CD4-positive, CD25-positive, alpha-beta regulatory T cell (primary cell): ENCODE measurements around the gene PTPN4. TPM values are rescaled to one million over a fixed set of nuclear protein-coding genes. Genes with fewer than 3 reads are reported as not detected.

Experiments used
- ATAC-seq, 2 donors: fragments of 150-1000 bp; cut with Tn5 transposase; one replicate each; pipeline ENCODE4 v1.10.0; 2021; ENCODE audit warnings: low read depth in 2 of 2, moderate number of reproducible peaks in 2 of 2, moderate library complexity in 1 of 2
- DNase-seq, 3 donors: peaks; one replicate each; pipeline versions ENCODE4 v3.0.0 to v3.0.0-alpha.2; 2012 to 2022; ENCODE audit warnings: mixed read lengths in 1 of 3
- H3K27ac ChIP-seq: one replicate; pipeline ENCODE4 v1.7.0; 2013; ENCODE audit warnings: mild to moderate bottlenecking, low read length; ENCODE audit not compliant: insufficient read depth, poor library complexity, severe bottlenecking
- H3K27me3 ChIP-seq: one replicate; pipeline ENCODE4 v1.7.0; 2013; ENCODE audit warnings: low read length; ENCODE audit not compliant: control insufficient read depth, insufficient read depth
- H3K36me3 ChIP-seq: one replicate; pipeline ENCODE4 v1.7.0; 2013; ENCODE audit warnings: mild to moderate bottlenecking, low read length, moderate library complexity; ENCODE audit not compliant: control insufficient read depth, insufficient read depth
- H3K4me1 ChIP-seq: 2 replicates; pipeline ENCODE4 v1.7.0; 2013; ENCODE audit warnings: mild to moderate bottlenecking, low read length; ENCODE audit not compliant: insufficient read depth, control insufficient read depth, poor library complexity, severe bottlenecking
- H3K4me3 ChIP-seq: one replicate; pipeline ENCODE4 v1.7.0; 2013; ENCODE audit warnings: low read depth, mild to moderate bottlenecking, low read length, moderate library complexity
- H3K9me3 ChIP-seq, 2 experiments: 1 replicate in 1 of 2; 2 replicates in 1 of 2; pipeline ENCODE4 v1.7.0; 2013; ENCODE audit warnings: low read length in 2 of 2, mild to moderate bottlenecking in 1 of 2, moderate library complexity in 1 of 2; ENCODE audit not compliant: control insufficient read depth in 2 of 2
- H3K27ac Mint-ChIP-seq, 3 donors: one replicate each; pipeline ENCODE4 v1.8.0; 2020 to 2022; ENCODE audit warnings: mild to moderate bottlenecking in 3 of 3, mixed read lengths in 3 of 3, moderate library complexity in 2 of 3
- H3K27me3 Mint-ChIP-seq: one replicate; pipeline ENCODE4 v1.8.0; 2022; ENCODE audit warnings: mild to moderate bottlenecking, mixed read lengths
- H3K36me3 Mint-ChIP-seq: one replicate; pipeline ENCODE4 v1.8.0; 2020; ENCODE audit warnings: mixed read lengths
- H3K4me1 Mint-ChIP-seq, 4 donors: one replicate each; pipeline ENCODE4 v1.8.0; 2020 to 2022; ENCODE audit warnings: mixed read lengths in 4 of 4, mild to moderate bottlenecking in 1 of 4
- H3K4me3 Mint-ChIP-seq, 4 donors: one replicate each; pipeline ENCODE4 v1.8.0; 2020 to 2022; ENCODE audit warnings: mild to moderate bottlenecking in 4 of 4, mixed read lengths in 4 of 4, moderate library complexity in 3 of 4
- H3K9me3 Mint-ChIP-seq, 7 donors: one replicate each; pipeline ENCODE4 v1.8.0; 2020 to 2022; ENCODE audit warnings: mixed read lengths in 7 of 7, mild to moderate bottlenecking in 3 of 7, moderate library complexity in 2 of 7
- polyA plus RNA-seq, 4 donors: library from polyadenylated mRNA; unstranded; fragments of 300-500 nt; fragmentation: Illumina TruSeq; gene quantifications; one replicate each; pipeline ENCODE4 v1.2.3, GENCODE V29; 2021
- total RNA-seq: library from RNA; stranded (reverse); gene quantifications from one replicate; pipeline ENCODE4 v1.2.3, GENCODE V29; 2022

The PTPN4 gene
- total and polyA plus RNA-seq, 5 donors from 2014 or later, result 75.2 to 115 (median 110) TPM

- H3K4me3 ChIP-seq, result peak overlapping the region; percentile 4
- ATAC-seq (no peak), DNase-seq (no peak)
- Mint-ChIP-seq H3K27ac (no peak overlapping the region), H3K27me3 (no peaks in the 10 kb centered on the region), H3K36me3 (peaks cover 15% of the 10 kb centered on the region), H3K9me3 (peaks cover 0 to 5% (median 0%) of the 10 kb centered on the region in 7 donors), H3K4me1 (peaks cover 55 to 82% (median 72%) of the 10 kb centered on the region in 4 donors), H3K4me3 (peak overlapping the region in 1 of 4 donors; percentile 43)
- no peaks in the 10 kb centered on the region for H3K27me3 ChIP-seq
- H3K9me3 ChIP-seq, result no peaks in the 10 kb centered on the region
- no peak overlapping the region for H3K27ac ChIP-seq
- H3K36me3 ChIP-seq, result peaks cover 5% of the 10 kb centered on the region
- H3K4me1 ChIP-seq, result peaks cover 13% of the 10 kb centered on the region
Measured at GRCh38 chr2:119860924-119861323, 101.2 kb downstream of the PTPN4 start.

- peak in 2 of 3 donors; percentile 22 to 77 for DNase-seq
- Histone ChIP-seq H3K27me3 (no peaks in the 10 kb centered on the region), H3K36me3 (peaks cover 5% of the 10 kb centered on the region), H3K4me3 (peak overlapping the region; percentile 40), H3K27ac (peak overlapping the region; percentile 26), H3K9me3 (no peaks in the 10 kb centered on the region), H3K4me1 (peaks cover 5% of the 10 kb centered on the region)
- peak in 1 of 2 donors; percentile 42 for ATAC-seq
- Mint-ChIP-seq H3K4me1 (peaks cover 47 to 84% (median 74%) of the 10 kb centered on the region in 4 donors), H3K4me3 (peak overlapping the region; percentile 13 to 48 (median 40)), H3K9me3 (no peaks in the 10 kb centered on the region), H3K36me3 (peaks cover 18% of the 10 kb centered on the region), H3K27ac (peak overlapping the region in 1 of 3 donors; percentile 57), H3K27me3 (no peaks in the 10 kb centered on the region)
Measured at GRCh38 chr2:119862127-119862889, 102.6 kb downstream of the PTPN4 start.

GRCh38 chr2:119864318-119864717 is 104.6 kb downstream of the PTPN4 start:
- peak; percentile 47 to 63 for ATAC-seq
- Histone ChIP-seq H3K4me3 (no peak overlapping the region), H3K9me3 (no peaks in the 10 kb centered on the region), H3K27me3 (no peaks in the 10 kb centered on the region), H3K27ac (no peak overlapping the region), H3K4me1 (peaks cover 8% of the 10 kb centered on the region), H3K36me3 (peaks cover 5% of the 10 kb centered on the region)
- Mint-ChIP-seq H3K36me3 (peaks cover 16% of the 10 kb centered on the region), H3K4me3 (peak overlapping the region in 1 of 4 donors; percentile 23), H3K27me3 (no peaks in the 10 kb centered on the region), H3K27ac (peak overlapping the region in 2 of 3 donors; percentile 12 to 30), H3K9me3 (no peaks in the 10 kb centered on the region), H3K4me1 (peaks cover 51 to 84% (median 74%) of the 10 kb centered on the region in 4 donors)
- DNase-seq, result no peak

GRCh38 chr2:119871725-119872124 is 112.0 kb downstream of the PTPN4 start:
- Histone ChIP-seq H3K4me1 (peaks cover 3% of the 10 kb centered on the region), H3K4me3 (no peak overlapping the region), H3K27ac (no peak overlapping the region), H3K9me3 (no peaks in the 10 kb centered on the region), H3K36me3 (peaks cover 3% of the 10 kb centered on the region), H3K27me3 (no peaks in the 10 kb centered on the region)
- Mint-ChIP-seq H3K36me3 (peaks cover 11% of the 10 kb centered on the region), H3K4me3 (no peak overlapping the region), H3K4me1 (peaks cover 45 to 62% (median 49%) of the 10 kb centered on the region in 4 donors), H3K27ac (peak overlapping the region in 1 of 3 donors; percentile 17), H3K9me3 (peaks cover 0 to 3% (median 0%) of the 10 kb centered on the region in 7 donors), H3K27me3 (no peaks in the 10 kb centered on the region)
- ATAC-seq (no peak), DNase-seq (no peak)

GRCh38 chr2:119873350-119874315 is 113.9 kb downstream of the PTPN4 start:
- H3K27ac Mint-ChIP-seq, result no peak overlapping the region
- DNase-seq, result no peak
- Histone ChIP-seq H3K36me3 (peaks cover 3% of the 10 kb centered on the region), H3K27ac (no peak overlapping the region), H3K27me3 (no peaks in the 10 kb centered on the region), H3K4me3 (no peak overlapping the region), H3K9me3 (no peaks in the 10 kb centered on the region), H3K4me1 (no peaks in the 10 kb centered on the region)
- no peaks in the 10 kb centered on the region for H3K27me3 Mint-ChIP-seq
- H3K4me1 Mint-ChIP-seq, result peaks cover 41 to 54% (median 43%) of the 10 kb centered on the region in 4 donors
- no peak overlapping the region for H3K4me3 Mint-ChIP-seq
- ATAC-seq, result no peak
- peaks cover 0 to 3% (median 0%) of the 10 kb centered on the region in 7 donors for H3K9me3 Mint-ChIP-seq
- peaks cover 8% of the 10 kb centered on the region for H3K36me3 Mint-ChIP-seq

GRCh38 chr2:119879502-119879901 is 119.8 kb downstream of the PTPN4 start:
- Histone ChIP-seq H3K9me3 (no peaks in the 10 kb centered on the region), H3K27ac (no peak overlapping the region), H3K4me3 (peak overlapping the region; percentile 16), H3K36me3 (peaks cover 2% of the 10 kb centered on the region), H3K27me3 (no peaks in the 10 kb centered on the region), H3K4me1 (peaks cover 6% of the 10 kb centered on the region)
- ATAC-seq, result no peak
- H3K4me3 Mint-ChIP-seq, result peak overlapping the region in 1 of 4 donors; percentile 4
- no peaks in the 10 kb centered on the region for H3K27me3 Mint-ChIP-seq
- no peak overlapping the region for H3K27ac Mint-ChIP-seq
- peaks cover 21 to 41% (median 32%) of the 10 kb centered on the region in 4 donors for H3K4me1 Mint-ChIP-seq
- peaks cover 7% of the 10 kb centered on the region for H3K36me3 Mint-ChIP-seq
- H3K9me3 Mint-ChIP-seq, result no peaks in the 10 kb centered on the region
- no peak for DNase-seq

GRCh38 chr2:119888680-119889079 is 129.0 kb downstream of the PTPN4 start:
- H3K4me3 ChIP-seq, result no peak overlapping the region
- H3K27ac Mint-ChIP-seq, result peak overlapping the region in 1 of 3 donors; percentile 5
- peaks cover 21% of the 10 kb centered on the region for H3K36me3 ChIP-seq
- H3K4me3 Mint-ChIP-seq, result no peak overlapping the region
- no peaks in the 10 kb centered on the region for H3K27me3 Mint-ChIP-seq
- ATAC-seq (no peak), DNase-seq (no peak)
- H3K4me1 Mint-ChIP-seq, result peaks cover 8 to 30% (median 24%) of the 10 kb centered on the region in 4 donors
- H3K27me3 ChIP-seq, result no peaks in the 10 kb centered on the region
- no peaks in the 10 kb centered on the region for H3K4me1 ChIP-seq
- peaks cover 0 to 32% (median 12%) of the 10 kb centered on the region in 7 donors for H3K9me3 Mint-ChIP-seq
- H3K9me3 ChIP-seq, result peaks cover 6 to 8% of the 10 kb centered on the region in 2 experiments
- H3K27ac ChIP-seq, result no peak overlapping the region
- peaks cover 56% of the 10 kb centered on the region for H3K36me3 Mint-ChIP-seq
